Coronary artery (tissue), 2 donors: ENCODE measurements around the gene ARHGEF12.

ENCODE experiments used
- DNase-seq: peaks from one replicate; pipeline ENCODE4 v3.0.0-alpha.2; 2017; ENCODE audit warnings: low spot score
- H3K27ac ChIP-seq, 2 donors: fragments of 200-600 bp; sonication (generic); one replicate each; pipeline ENCODE4 v1.5.1; 2016 to 2019
- H3K4me3 ChIP-seq: fragments of 200-600 bp; sonication (generic); 2 replicates; pipeline ENCODE4 v1.5.1; 2016; ENCODE audit warnings: mild to moderate bottlenecking, moderate library complexity
- TF ChIP-seq, protein P1 (sequence below): fragments of 200-600 bp; sonication (generic); IDR thresholded peaks from one replicate; pipeline ENCODE4 v1.5.1; 2019; ENCODE audit warnings: antibody characterized with exemption

Gene ARHGEF12, protein sequence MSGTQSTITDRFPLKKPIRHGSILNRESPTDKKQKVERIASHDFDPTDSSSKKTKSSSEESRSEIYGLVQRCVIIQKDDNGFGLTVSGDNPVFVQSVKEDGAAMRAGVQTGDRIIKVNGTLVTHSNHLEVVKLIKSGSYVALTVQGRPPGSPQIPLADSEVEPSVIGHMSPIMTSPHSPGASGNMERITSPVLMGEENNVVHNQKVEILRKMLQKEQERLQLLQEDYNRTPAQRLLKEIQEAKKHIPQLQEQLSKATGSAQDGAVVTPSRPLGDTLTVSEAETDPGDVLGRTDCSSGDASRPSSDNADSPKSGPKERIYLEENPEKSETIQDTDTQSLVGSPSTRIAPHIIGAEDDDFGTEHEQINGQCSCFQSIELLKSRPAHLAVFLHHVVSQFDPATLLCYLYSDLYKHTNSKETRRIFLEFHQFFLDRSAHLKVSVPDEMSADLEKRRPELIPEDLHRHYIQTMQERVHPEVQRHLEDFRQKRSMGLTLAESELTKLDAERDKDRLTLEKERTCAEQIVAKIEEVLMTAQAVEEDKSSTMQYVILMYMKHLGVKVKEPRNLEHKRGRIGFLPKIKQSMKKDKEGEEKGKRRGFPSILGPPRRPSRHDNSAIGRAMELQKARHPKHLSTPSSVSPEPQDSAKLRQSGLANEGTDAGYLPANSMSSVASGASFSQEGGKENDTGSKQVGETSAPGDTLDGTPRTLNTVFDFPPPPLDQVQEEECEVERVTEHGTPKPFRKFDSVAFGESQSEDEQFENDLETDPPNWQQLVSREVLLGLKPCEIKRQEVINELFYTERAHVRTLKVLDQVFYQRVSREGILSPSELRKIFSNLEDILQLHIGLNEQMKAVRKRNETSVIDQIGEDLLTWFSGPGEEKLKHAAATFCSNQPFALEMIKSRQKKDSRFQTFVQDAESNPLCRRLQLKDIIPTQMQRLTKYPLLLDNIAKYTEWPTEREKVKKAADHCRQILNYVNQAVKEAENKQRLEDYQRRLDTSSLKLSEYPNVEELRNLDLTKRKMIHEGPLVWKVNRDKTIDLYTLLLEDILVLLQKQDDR (N-terminal part only)

DNA sequence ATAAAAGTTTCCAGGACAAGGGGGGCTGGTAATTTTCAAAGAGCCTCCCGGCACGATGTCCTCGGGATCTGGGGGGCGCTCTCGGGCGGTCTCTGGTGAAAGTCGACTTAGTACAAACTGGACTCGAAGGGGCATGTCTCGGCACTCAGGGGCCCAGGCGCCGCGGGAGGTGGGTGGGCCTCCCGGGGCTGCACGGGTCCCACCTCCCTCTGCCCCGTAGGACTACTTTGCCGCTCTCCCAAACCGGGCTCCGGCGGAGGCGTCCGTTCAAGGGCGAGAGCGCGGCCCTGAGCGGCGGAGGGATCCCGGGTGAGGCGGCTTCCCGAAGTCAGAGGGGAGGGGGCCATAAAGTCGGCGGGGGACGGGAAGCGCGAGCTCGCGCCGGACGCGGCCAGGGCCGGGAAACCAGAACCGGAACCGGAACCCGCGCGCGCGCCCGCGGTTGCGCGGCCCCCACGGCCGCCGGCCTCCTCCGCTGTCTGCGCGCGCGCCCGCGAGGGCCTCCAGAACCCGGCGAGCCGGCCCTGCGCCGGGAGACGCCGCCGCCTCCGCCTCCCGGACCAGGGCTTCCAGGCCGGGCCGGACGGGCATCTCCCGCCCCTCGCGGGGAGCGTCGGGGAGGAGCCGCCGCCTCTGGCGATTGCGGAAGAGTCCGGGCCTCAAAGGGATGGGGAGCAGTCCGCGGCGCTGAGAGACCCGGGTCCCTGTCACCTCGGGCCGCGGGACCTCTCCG is at the start of gene ARHGEF12:
Gene ARHGEF12 (plus strand): TSS at position 506 of the 733 bp plus-strand sequence. CDS start 831 bp downstream, outside the sequence.
- peak within 1 kb of the TSS; percentile 88 for H3K4me3 ChIP-seq
- TF ChIP-seq, protein P1, sequence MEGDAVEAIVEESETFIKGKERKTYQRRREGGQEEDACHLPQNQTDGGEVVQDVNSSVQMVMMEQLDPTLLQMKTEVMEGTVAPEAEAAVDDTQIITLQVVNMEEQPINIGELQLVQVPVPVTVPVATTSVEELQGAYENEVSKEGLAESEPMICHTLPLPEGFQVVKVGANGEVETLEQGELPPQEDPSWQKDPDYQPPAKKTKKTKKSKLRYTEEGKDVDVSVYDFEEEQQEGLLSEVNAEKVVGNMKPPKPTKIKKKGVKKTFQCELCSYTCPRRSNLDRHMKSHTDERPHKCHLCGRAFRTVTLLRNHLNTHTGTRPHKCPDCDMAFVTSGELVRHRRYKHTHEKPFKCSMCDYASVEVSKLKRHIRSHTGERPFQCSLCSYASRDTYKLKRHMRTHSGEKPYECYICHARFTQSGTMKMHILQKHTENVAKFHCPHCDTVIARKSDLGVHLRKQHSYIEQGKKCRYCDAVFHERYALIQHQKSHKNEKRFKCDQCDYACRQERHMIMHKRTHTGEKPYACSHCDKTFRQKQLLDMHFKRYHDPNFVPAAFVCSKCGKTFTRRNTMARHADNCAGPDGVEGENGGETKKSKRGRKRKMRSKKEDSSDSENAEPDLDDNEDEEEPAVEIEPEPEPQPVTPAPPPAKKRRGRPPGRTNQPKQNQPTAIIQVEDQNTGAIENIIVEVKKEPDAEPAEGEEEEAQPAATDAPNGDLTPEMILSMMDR = no peak
- peak within 1 kb of the TSS; percentile 97 to 99 for H3K27ac ChIP-seq
- peak; percentile 94 for DNase-seq

DNA sequence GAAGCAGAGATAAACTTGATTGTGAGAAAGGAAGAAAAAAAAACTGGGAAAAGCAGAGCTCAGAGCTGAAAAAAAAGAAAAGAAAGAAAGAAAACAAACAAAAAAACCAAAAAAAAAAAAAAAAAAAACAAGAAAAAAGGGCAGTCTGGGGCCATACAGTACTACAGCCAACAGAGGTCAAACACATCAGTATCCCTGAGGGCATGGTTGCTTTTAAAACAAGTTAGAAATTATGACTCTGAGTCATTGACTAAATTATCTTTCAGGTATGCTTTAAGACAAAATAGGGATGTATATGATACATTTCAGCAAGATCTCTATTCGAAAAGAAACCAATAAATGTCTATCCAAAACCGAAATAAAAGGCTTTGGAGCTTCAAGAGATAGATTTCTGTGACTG is 48.2 kb upstream of the ARHGEF12 start:
- TF ChIP-seq, protein P1 = no peak
- H3K27ac ChIP-seq = no peak overlapping the region
- H3K4me3 ChIP-seq = no peak overlapping the region
- DNase-seq = no peak

DNA sequence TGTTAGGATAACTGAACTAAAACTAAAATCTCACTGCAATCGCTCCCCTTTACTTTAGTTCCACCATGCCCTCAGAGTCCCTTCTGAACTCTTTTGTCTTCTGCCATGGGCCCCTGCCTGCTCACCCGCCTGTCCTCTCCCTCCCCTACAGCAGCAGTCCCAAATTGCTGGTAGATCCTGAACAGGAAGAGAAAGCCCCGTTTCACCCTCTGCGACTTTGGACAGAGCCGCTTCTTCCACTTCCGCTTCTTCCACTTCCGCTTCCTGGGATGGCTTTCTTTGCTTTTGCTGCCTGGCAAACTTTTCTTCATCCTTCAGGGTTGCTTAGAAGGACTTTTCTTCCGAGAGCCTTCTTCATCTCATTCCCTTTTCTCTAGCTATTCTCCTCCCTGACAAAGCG is 46.8 kb upstream of the ARHGEF12 start:
- no peak for DNase-seq
- TF ChIP-seq, protein P1 = no peak
- Histone ChIP-seq H3K4me3 (no peak overlapping the region), H3K27ac (no peak overlapping the region)

DNA sequence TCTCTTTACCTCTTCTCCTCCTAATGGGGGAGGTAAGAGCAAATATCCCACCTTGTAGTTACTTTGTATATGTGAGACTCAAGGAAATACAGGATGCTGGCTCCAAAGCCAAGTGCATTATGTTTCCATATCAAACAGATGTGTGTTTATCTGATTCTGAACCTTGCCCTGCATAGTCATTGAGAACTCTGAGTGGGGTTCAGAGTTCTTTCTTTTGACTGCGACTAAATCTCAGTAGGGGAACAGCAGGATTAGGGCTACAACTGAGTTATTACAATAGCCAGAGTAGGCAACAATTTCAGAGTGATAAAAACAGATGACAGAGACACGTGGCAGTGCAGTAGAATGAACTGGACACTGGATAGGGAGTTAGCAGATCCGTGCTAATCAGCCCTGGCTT is 45.3 kb upstream of the ARHGEF12 start:
- no peak overlapping the region for H3K27ac ChIP-seq
- TF ChIP-seq, protein P1 = no peak
- H3K4me3 ChIP-seq = no peak overlapping the region
- no peak for DNase-seq

DNA sequence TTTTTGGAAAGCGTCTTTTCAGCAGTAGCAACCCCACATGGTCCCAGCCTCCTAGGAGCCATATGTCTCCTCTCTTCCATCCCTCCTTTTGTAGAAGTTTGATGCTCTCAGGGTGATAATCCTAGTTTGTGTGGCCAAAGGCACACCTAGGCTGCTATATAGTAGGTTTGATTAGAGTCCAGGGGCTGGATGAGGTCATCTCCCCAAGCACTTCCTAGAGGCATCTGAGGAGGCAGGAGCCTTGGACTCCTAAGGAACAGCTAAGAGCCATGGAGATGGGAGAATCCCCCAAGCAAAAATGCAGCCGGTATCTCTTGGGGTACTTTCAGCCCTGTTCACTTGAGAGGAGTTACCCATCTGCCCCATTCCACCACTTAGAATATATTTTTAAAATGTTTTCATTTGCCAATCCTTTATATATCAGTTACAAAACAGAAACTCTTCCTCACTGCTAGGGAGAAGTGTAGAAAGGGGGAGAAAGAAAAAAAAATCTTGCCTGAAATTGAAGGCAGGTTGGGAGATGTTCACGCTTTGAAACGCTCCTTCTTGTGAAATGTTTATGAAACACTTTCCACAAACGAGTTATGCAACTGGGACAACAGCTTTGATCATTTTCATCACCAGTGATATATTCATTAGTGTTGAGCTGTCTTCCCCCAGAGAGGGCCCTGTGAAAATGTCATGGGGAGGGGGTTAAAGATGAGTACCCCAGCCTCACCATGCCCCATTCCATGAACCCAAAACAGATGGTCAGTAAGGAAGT is 43.0 kb upstream of the ARHGEF12 start:
- DNase-seq = no peak
- TF ChIP-seq, protein P1 = no peak
- H3K27ac ChIP-seq = no peak overlapping the region
- H3K4me3 ChIP-seq = no peak overlapping the region

DNA sequence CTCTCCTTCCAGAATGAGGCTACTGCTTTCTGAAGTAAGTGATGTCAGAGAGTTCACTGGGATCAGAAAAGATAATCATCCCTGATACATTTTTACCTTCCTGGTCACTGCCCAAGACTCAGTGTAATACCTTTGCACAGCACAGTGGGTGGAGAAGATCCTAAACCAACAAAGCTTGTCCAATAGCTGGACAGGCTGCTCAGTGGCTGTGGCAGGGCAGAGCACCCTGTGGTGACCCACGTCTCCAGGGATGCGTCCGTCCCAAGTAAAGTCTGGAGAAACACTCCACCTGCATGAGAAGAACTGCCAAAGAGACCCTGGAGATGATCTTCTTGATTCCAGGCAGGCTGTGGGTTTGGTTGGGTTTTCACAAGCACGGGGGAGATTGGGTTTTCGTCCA is 42.1 kb upstream of the ARHGEF12 start:
- no peak for DNase-seq
- no peak overlapping the region for H3K27ac ChIP-seq
- no peak overlapping the region for H3K4me3 ChIP-seq
- TF ChIP-seq, protein P1 = no peak
